Thyroid gland (tissue), 4 donors: ENCODE measurements around the gene SUPT3H. TPM values are rescaled to one million over a fixed set of nuclear protein-coding genes. Genes with fewer than 3 reads are reported as not detected.
"Not testable (repeated sequence)": the region's sequence is repeated elsewhere in the genome, so short reads cannot be mapped to it uniquely, and the experiment has no call there.

Source experiments
- DNase-seq, 2 donors: peaks; one replicate each; pipeline ENCODE4 v3.0.0-alpha.2; 2019
- H3K27ac ChIP-seq, 3 donors: fragments of 200-600 bp; sonication (generic); 1 replicate in 2 of 3; 2 replicates in 1 of 3; pipeline ENCODE4 v1.5.1; 2016 to 2019; ENCODE audit warnings: mild to moderate bottlenecking in 1 of 3, moderate library complexity in 1 of 3
- H3K27me3 ChIP-seq: fragments of 200-600 bp; sonication (generic); one replicate; pipeline ENCODE4 v1.5.1; 2019
- H3K36me3 ChIP-seq, 2 donors: fragments of 200-600 bp; sonication (generic); one replicate each; pipeline ENCODE4 v1.5.1; 2016 to 2019
- H3K4me1 ChIP-seq, 2 donors: fragments of 200-600 bp; sonication (generic); one replicate each; pipeline ENCODE4 v1.5.1; 2017 to 2019
- H3K4me3 ChIP-seq, 3 donors: fragments of 200-600 bp; sonication (generic); replicated peaks in 1 of 3; 1 replicate in 2 of 3; 2 replicates in 1 of 3; pipeline ENCODE4 v1.5.1; 2016; ENCODE audit warnings: mild to moderate bottlenecking in 1 of 3
- H3K9me3 ChIP-seq: fragments of 200-600 bp; sonication (generic); one replicate; pipeline ENCODE4 v1.5.1; 2017
- CTCF ChIP-seq, 6 experiments: fragments of 200-600 bp in 3 of 6; fragments of 450-650 bp in 3 of 6; sonication (generic) in 3 of 6; IDR thresholded peaks; one replicate each; pipeline ENCODE4 v1.5.1; 2016 to 2019; ENCODE audit warnings: antibody characterized with exemption in 6 of 6, mild to moderate bottlenecking in 2 of 6, inconsistent platforms in 1 of 6, moderate library complexity in 1 of 6
- POLR2A ChIP-seq, 2 donors: fragments of 450-650 bp; IDR thresholded peaks; one replicate each; pipeline ENCODE4 v1.6.1; 2017; ENCODE audit warnings: antibody characterized with exemption in 2 of 2, mild to moderate bottlenecking in 2 of 2, moderate library complexity in 1 of 2
- WGBS, 2 donors: methylation state at CpG; one replicate each; pipeline ENCODE4 v1.1.5; 2017; 5-methylcytosine and 5-hydroxymethylcytosine counted together
- intact Hi-C: fragments of 100-400 bp; cut with DNase I; formaldehyde crosslinking; loops from one replicate; pipeline ENCODE4 v1.15.1; 2023
- total RNA-seq, 4 donors: library from RNA; depleted of rRNA; stranded (reverse); fragments of >200 nt; gene quantifications; one replicate each; pipeline ENCODE4 v1.2.3, GENCODE V29; 2016

SUPT3H gene
- total RNA-seq, 4 donors from 2014 or later, result 9.8 to 21.6 (median 11.1) TPM

- no peaks in the 10 kb centered on the region for H3K4me1 ChIP-seq
- TF ChIP-seq POLR2A (IDR thresholded peaks at IDR 0.05), result no peak
- no peak for TF ChIP-seq CTCF (IDR thresholded peaks at IDR 0.05)
- no peak for DNase-seq
- H3K36me3 ChIP-seq, result no peaks in the 10 kb centered on the region
- no peaks in the 10 kb centered on the region for H3K27me3 ChIP-seq
- H3K4me3 ChIP-seq, result no peak overlapping the region
- intact Hi-C loops, result no loop called here
- WGBS, 2 donors, result 62 to 64% methylated on average over 3 of the region's 3 CpGs
- H3K27ac ChIP-seq, result no peak overlapping the region
- H3K9me3 ChIP-seq, result no peaks in the 10 kb centered on the region
Observed at GRCh38 chr6:45301348-45302142, 76.2 kb downstream of the SUPT3H start.

- intact Hi-C loops, result no loop called here
- Histone ChIP-seq H3K27ac (no peak overlapping the region), H3K36me3 (no peaks in the 10 kb centered on the region), H3K4me3 (no peak overlapping the region), H3K27me3 (no peaks in the 10 kb centered on the region), H3K4me1 (no peaks in the 10 kb centered on the region), H3K9me3 (no peaks in the 10 kb centered on the region)
- TF ChIP-seq POLR2A (IDR thresholded peaks at IDR 0.05) (no peak), CTCF (IDR thresholded peaks at IDR 0.05) (no peak)
- DNase-seq, result no peak
- WGBS, 2 donors, result 96 to 100% methylated on average over 1 of the region's 1 CpG
Observed at GRCh38 chr6:45300736-45301135, 77.0 kb downstream of the SUPT3H start.

- H3K27ac ChIP-seq, result no peak overlapping the region
- intact Hi-C loops, result no loop called here
- H3K36me3 ChIP-seq, result no peaks in the 10 kb centered on the region
- 97 to 99% methylated on average over 3 of the region's 3 CpGs for WGBS, 2 donors
- no peaks in the 10 kb centered on the region for H3K4me1 ChIP-seq
- no peak overlapping the region for H3K4me3 ChIP-seq
- DNase-seq, result no peak
- no peaks in the 10 kb centered on the region for H3K9me3 ChIP-seq
- TF ChIP-seq POLR2A (IDR thresholded peaks at IDR 0.05) (no peak), CTCF (IDR thresholded peaks at IDR 0.05) (no peak)
- H3K27me3 ChIP-seq, result no peaks in the 10 kb centered on the region
Observed at GRCh38 chr6:45299096-45299581, 78.6 kb downstream of the SUPT3H start.

GRCh38 chr6:45297320-45297719, 80.4 kb downstream of the SUPT3H start:
- TF ChIP-seq CTCF (IDR thresholded peaks at IDR 0.05), result no peak
- H3K4me3 ChIP-seq, result no peak overlapping the region
- no peaks in the 10 kb centered on the region for H3K36me3 ChIP-seq
- no peaks in the 10 kb centered on the region for H3K4me1 ChIP-seq
- no peak overlapping the region for H3K27ac ChIP-seq
- no peaks in the 10 kb centered on the region for H3K9me3 ChIP-seq
- no peaks in the 10 kb centered on the region for H3K27me3 ChIP-seq
- no peak for DNase-seq
- intact Hi-C loops, result no loop called here

GRCh38 chr6:45294065-45294701, 83.6 kb downstream of the SUPT3H start:
- intact Hi-C loops, H3K27me3 ChIP-seq, DNase-seq, H3K4me3 ChIP-seq, H3K27ac ChIP-seq, H3K36me3 ChIP-seq, H3K9me3 ChIP-seq, H3K4me1 ChIP-seq: not testable (repeated sequence)
- WGBS, 2 donors, result 56 to 80% methylated on average over 1 of the region's 1 CpG
